H1 (cell line): ENCODE results near the gene NCOA1. TPM values are rescaled to one million over a fixed set of nuclear protein-coding genes. Genes with fewer than 3 reads are reported as not detected.

ENCODE experiments used
- CTCF ChIA-PET: fragments of 300-600 bp; sonication (Branson Sonifier 250); formaldehyde crosslinking; loops from one replicate; lab custom pipeline; 2021; ENCODE audit not compliant: partially characterized antibody; lab: Charles Lee
- POLR2A ChIA-PET: fragments of 300-600 bp; sonication (Branson Sonifier 250); formaldehyde crosslinking; loops from one replicate; lab custom pipeline; 2021; ENCODE audit warnings: inconsistent platforms; ENCODE audit not compliant: partially characterized antibody; lab: Charles Lee
- DNase-seq, 2 experiments: peaks; one replicate each; pipeline versions ENCODE4 v3.0.0 to v3.0.0-alpha.2; 2010 to 2022; ENCODE audit warnings: low spot score in 2 of 2, low read depth in 1 of 2, mixed read lengths in 1 of 2
- FAIRE-seq: peaks from 2 replicates; lab custom pipeline; 2011; peaks lifted over from hg19 to GRCh38; lab: Jason Lieb, UNC
- H2AFZ ChIP-seq: 2 replicates; pipeline ENCODE4 v1.8.1; 2012; ENCODE audit warnings: low read length, inconsistent platforms
- H2AK5ac ChIP-seq: 2 replicates; pipeline ENCODE4 v1.6.1; 2013; ENCODE audit warnings: low read depth, low read length
- H2BK120ac ChIP-seq: replicated peaks from 2 replicates; pipeline ENCODE3; 2013; ENCODE audit warnings: low read depth, low read length, inconsistent platforms
- H2BK12ac ChIP-seq: 2 replicates; pipeline ENCODE4 v1.6.1; 2013; ENCODE audit warnings: low read depth, low read length
- H2BK15ac ChIP-seq: 2 replicates; pipeline ENCODE4 v1.6.1; 2013; ENCODE audit warnings: low read length
- H2BK20ac ChIP-seq: 2 replicates; pipeline ENCODE4 v1.6.1; 2013; ENCODE audit warnings: low read length
- H2BK5ac ChIP-seq: 2 replicates; pipeline ENCODE4 v1.6.1; 2013; ENCODE audit warnings: low read depth, low read length
- H3K14ac ChIP-seq: 2 replicates; pipeline ENCODE4 v1.6.1; 2013; ENCODE audit warnings: inconsistent platforms; ENCODE audit not compliant: insufficient read length
- H3K18ac ChIP-seq: 2 replicates; pipeline ENCODE4 v1.6.1; 2013; ENCODE audit warnings: low read length; ENCODE audit errors: extremely low read depth
- H3K23ac ChIP-seq: 2 replicates; pipeline ENCODE4 v1.6.1; 2013; ENCODE audit warnings: inconsistent platforms; ENCODE audit not compliant: insufficient read length
- H3K23me2 ChIP-seq: 2 replicates; pipeline ENCODE4 v1.6.1; 2013; ENCODE audit warnings: low read depth, low read length
- H3K27ac ChIP-seq: 2 replicates; pipeline ENCODE4 v1.6.1; 2011; ENCODE audit warnings: low read depth, low read length, inconsistent platforms
- H3K27me3 ChIP-seq, 4 experiments: replicated peaks in 1 of 4; 1 replicate in 1 of 4; 2 replicates in 3 of 4; pipeline versions ENCODE4 v1.6.1 to v1.8.1; 2011 to 2013; ENCODE audit warnings: low read length in 3 of 4, mild to moderate bottlenecking in 3 of 4, inconsistent platforms in 2 of 4, mixed read lengths in 2 of 4, moderate library complexity in 1 of 4; ENCODE audit not compliant: control insufficient read depth in 3 of 4, insufficient read depth in 3 of 4; ENCODE audit errors: extremely low read depth in 1 of 4
- H3K36me3 ChIP-seq, 4 experiments: 2 replicates each; pipeline versions ENCODE4 v1.6.1 to v1.8.1; 2011 to 2013; ENCODE audit warnings: mild to moderate bottlenecking in 4 of 4, low read length in 3 of 4, moderate library complexity in 2 of 4, control low read depth in 1 of 4, inconsistent platforms in 1 of 4; ENCODE audit not compliant: insufficient read depth in 4 of 4, control insufficient read depth in 2 of 4
- H3K4ac ChIP-seq: replicated peaks from 2 replicates; pipeline ENCODE3; 2013; ENCODE audit warnings: low read length, low read depth, mixed read lengths, inconsistent platforms; ENCODE audit not compliant: insufficient read length
- H3K4me1 ChIP-seq, 4 experiments: replicated peaks in 1 of 4; 1 replicate in 1 of 4; 2 replicates in 3 of 4; pipeline versions ENCODE4 v1.6.1 to v1.8.1; 2011 to 2013; ENCODE audit warnings: low read length in 3 of 4, inconsistent platforms in 2 of 4, mixed read lengths in 1 of 4; ENCODE audit not compliant: insufficient read depth in 4 of 4, control insufficient read depth in 3 of 4
- H3K4me2 ChIP-seq, 2 experiments: 2 replicates each; pipeline versions ENCODE4 v1.6.1 to v1.8.1; 2011 to 2013; ENCODE audit warnings: low read depth in 2 of 2, low read length in 2 of 2, control low read depth in 1 of 2, inconsistent platforms in 1 of 2, mild to moderate bottlenecking in 1 of 2; ENCODE audit not compliant: insufficient read depth in 1 of 2
- H3K4me3 ChIP-seq, 4 experiments: fragments of 200-600, 300-600 bp in 1 of 4; sonication (generic), shearing (Covaris generic), sonication (Bioruptor Twin) in 1 of 4; 2 replicates each; pipeline versions ENCODE4 v1.5.1 to v1.8.1; 2011 to 2016; ENCODE audit warnings: low read length in 4 of 4, low read depth in 3 of 4, control low read depth in 2 of 4, inconsistent platforms in 2 of 4, mild to moderate bottlenecking in 2 of 4, mixed read lengths in 1 of 4, moderate library complexity in 1 of 4; ENCODE audit not compliant: insufficient read depth in 2 of 4; ENCODE audit errors: extremely low read depth in 1 of 4
- H3K56ac ChIP-seq: replicated peaks from 2 replicates; pipeline ENCODE3; 2013; ENCODE audit warnings: low read depth, mild to moderate bottlenecking, mixed read lengths, low read length, inconsistent platforms; ENCODE audit not compliant: insufficient read length
- H3K79me1 ChIP-seq: 2 replicates; pipeline ENCODE4 v1.6.1; 2013; ENCODE audit warnings: low read depth, low read length, control low read depth
- H3K79me2 ChIP-seq, 2 experiments: 2 replicates each; pipeline versions ENCODE4 v1.6.1 to v1.8.1; 2012 to 2013; ENCODE audit warnings: low read length in 2 of 2, mild to moderate bottlenecking in 2 of 2, inconsistent platforms in 1 of 2; ENCODE audit not compliant: insufficient read depth in 2 of 2, control insufficient read depth in 1 of 2
- H3K9ac ChIP-seq, 4 experiments: replicated peaks in 1 of 4; 1 replicate in 1 of 4; 2 replicates in 3 of 4; pipeline versions ENCODE4 v1.6.1 to v1.8.1; 2011 to 2013; ENCODE audit warnings: low read depth in 3 of 4, low read length in 3 of 4, control low read depth in 2 of 4, mild to moderate bottlenecking in 2 of 4, moderate library complexity in 2 of 4, inconsistent platforms in 1 of 4; ENCODE audit errors: extremely low read depth in 1 of 4
- H3K9me3 ChIP-seq, 2 experiments: 2 replicates each; pipeline versions ENCODE4 v1.6.1 to v1.8.1; 2012 to 2013; ENCODE audit warnings: mild to moderate bottlenecking in 2 of 2, moderate library complexity in 2 of 2, control low read depth in 1 of 2, inconsistent platforms in 1 of 2, low read depth in 1 of 2, low read length in 1 of 2, mixed read lengths in 1 of 2; ENCODE audit not compliant: insufficient read depth in 2 of 2
- H4K20me1 ChIP-seq, 2 experiments: replicated peaks in 1 of 2; 2 replicates each; pipeline versions ENCODE3 to v1.8.1; 2011 to 2013; ENCODE audit warnings: inconsistent platforms in 2 of 2, low read length in 2 of 2, mild to moderate bottlenecking in 1 of 2; ENCODE audit not compliant: insufficient read depth in 2 of 2, control insufficient read depth in 1 of 2
- H4K5ac ChIP-seq: 2 replicates; pipeline ENCODE4 v1.6.1; 2013; ENCODE audit warnings: low read length, low read depth, mixed read lengths, inconsistent platforms; ENCODE audit not compliant: insufficient read length
- H4K8ac ChIP-seq: 2 replicates; pipeline ENCODE4 v1.8.0; 2013; ENCODE audit warnings: mild to moderate bottlenecking, moderate library complexity, low read length, inconsistent platforms; ENCODE audit not compliant: insufficient read depth; ENCODE audit errors: extremely low read depth
- H4K91ac ChIP-seq: replicated peaks from 2 replicates; pipeline ENCODE3; 2013; ENCODE audit warnings: low read length, mixed read lengths, inconsistent platforms; ENCODE audit not compliant: insufficient read length
- CHD2 ChIP-seq: IDR thresholded peaks from 2 replicates; pipeline ENCODE4 v1.6.1; 2012; ENCODE audit warnings: low read length, improper control_type of control experiment
- E2F6 ChIP-seq: IDR thresholded peaks from 2 replicates; pipeline ENCODE4 v1.6.1; 2012; ENCODE audit warnings: inconsistent platforms
- MAX ChIP-seq: IDR thresholded peaks from 2 replicates; pipeline ENCODE4 v1.6.1; 2012; ENCODE audit warnings: inconsistent platforms
- NRF1 ChIP-seq: IDR thresholded peaks from 2 replicates; pipeline ENCODE4 v1.6.1; 2011; ENCODE audit warnings: mild to moderate bottlenecking, low read depth, low read length, improper control_type of control experiment
- POLR2A ChIP-seq, 2 experiments: IDR thresholded peaks; 1 replicate in 1 of 2; 2 replicates in 1 of 2; pipeline ENCODE4 v1.6.1; 2011; ENCODE audit warnings: low read depth in 2 of 2, low read length in 2 of 2, mild to moderate bottlenecking in 2 of 2; ENCODE audit errors: control extremely low read depth in 1 of 2
- RAD21 ChIP-seq, 2 experiments: IDR thresholded peaks in 1 of 2; conservative IDR thresholded peaks in 1 of 2; 2 replicates each; pipeline ENCODE4 v1.6.1; 2011; ENCODE audit warnings: low read depth in 2 of 2, low read length in 2 of 2, improper control_type of control experiment in 1 of 2, inconsistent platforms in 1 of 2, mild to moderate bottlenecking in 1 of 2, moderate library complexity in 1 of 2
- RFX5 ChIP-seq: IDR thresholded peaks from 2 replicates; pipeline ENCODE4 v1.6.1; 2011; ENCODE audit warnings: low read depth, low read length, improper control_type of control experiment, borderline replicate concordance
- RXRA ChIP-seq: IDR thresholded peaks from 2 replicates; pipeline ENCODE4 v1.6.1; 2011; ENCODE audit warnings: low read depth, mild to moderate bottlenecking, low read length, moderate library complexity; ENCODE audit not compliant: insufficient read depth
- SIRT6 ChIP-seq: IDR thresholded peaks from one replicate; pipeline ENCODE4 v1.7.1; 2012; ENCODE audit warnings: low read length, inconsistent platforms
- YY1 ChIP-seq: IDR thresholded peaks from 2 replicates; pipeline ENCODE4 v1.6.1; 2011; ENCODE audit warnings: low read depth, mild to moderate bottlenecking, low read length
- WGBS, 2 experiments: shearing (Covaris generic) in 1 of 2; methylation state at CpG; one replicate each; pipeline versions ENCODE4 v1.1.6 to v1.1.7; 2013 to 2015; ENCODE audit warnings: low lambda C conversion rate in 2 of 2, mixed read lengths in 2 of 2, inconsistent platforms in 1 of 2, low coverage in 1 of 2, missing lambda C conversion rate in 1 of 2; ENCODE audit not compliant: insufficient replicate concordance in 2 of 2, insufficient coverage in 1 of 2, insufficient read length in 1 of 2; ENCODE audit errors: extremely low coverage in 1 of 2, missing lambda C conversion rate in 1 of 2; 5-methylcytosine and 5-hydroxymethylcytosine counted together
- polyA plus RNA-seq, 7 experiments: library from polyadenylated mRNA; depleted of rRNA in 3 of 7; stranded (reverse) in 5 of 7; unstranded in 2 of 7; fragments of >200 nt in 5 of 7; fragments of 200-250 nt in 2 of 7; gene quantifications; 1 replicate in 5 of 7; 2 replicates in 1 of 7; 4 replicates in 1 of 7; pipeline versions ENCODE4 v1.2.1 to v1.2.3, GENCODE V29; 2011 to 2013; ENCODE audit warnings: missing spikeins in 2 of 7, mixed read lengths in 2 of 7
- total RNA-seq: library from RNA; stranded (reverse); fragmentation: NEBNext Ultra II Directional; extraction: Animal tissue kit (Norgen Biotek cat#: 25700); gene quantifications from 2 replicates; pipeline ENCODE4 v1.2.1, GENCODE V29; 2021

Gene NCOA1
- total and polyA plus RNA-seq, 2 of the 8 experiments (the other 6 are each of a cell fraction or from before 2014, with no cell fraction given): 12.8 to 17.9 TPM

- Histone ChIP-seq H3K23me2 (no peaks in the 10 kb centered on the region), H3K9me3 (no peaks in the 10 kb centered on the region), H4K91ac (no peak overlapping the region), H3K23ac (no peak overlapping the region), H3K4me1 (no peaks in the 10 kb centered on the region; a peak in 1 of 7 replicates), H3K56ac (no peak overlapping the region), H4K5ac (no peak overlapping the region), H2BK15ac (no peak overlapping the region), H3K18ac (no peak overlapping the region), H3K14ac (no peak overlapping the region), H2BK5ac (no peak overlapping the region), H4K20me1 (no peaks in the 10 kb centered on the region), H3K4me2 (no peak overlapping the region), H3K36me3 (no peaks in the 10 kb centered on the region), H2BK120ac (no peak overlapping the region), H2AK5ac (no peak overlapping the region), H3K27me3 (no peaks in the 10 kb centered on the region), H3K9ac (no peak overlapping the region), H3K79me1 (no peaks in the 10 kb centered on the region), H3K79me2 (no peaks in the 10 kb centered on the region), H3K27ac (no peak overlapping the region), H3K4me3 (no peak overlapping the region), H4K8ac (no peak overlapping the region), H2BK20ac (no peak overlapping the region), H2AFZ (no peak overlapping the region), H2BK12ac (no peak overlapping the region), H3K4ac (no peak overlapping the region)
- 77% methylated on average over 3 of the region's 3 CpGs; no CpG with 5 or more reads in 1 of the 2 experiments for WGBS, 2 experiments
- POLR2A ChIA-PET: interaction anchor here (0.6 kb wide), 1 partner anchor 77 kb away, joined by 3 read pairs; no protein-coding TSS in a partner anchor
- FAIRE-seq (no peak), DNase-seq (no peak)
- no peak for TF ChIP-seq POLR2A (IDR thresholded peaks at IDR 0.05; ENCODE audit: control extremely low read depth in 1 of 2, low read depth in 2 of 2, low read length in 2 of 2)
- no peak for TF ChIP-seq YY1
- TF ChIP-seq RFX5: no peak
- TF ChIP-seq CHD2: no peak
- TF ChIP-seq SIRT6: no peak
- no peak for TF ChIP-seq NRF1
- no peak for TF ChIP-seq MAX
- no peak for TF ChIP-seq RXRA
- no peak for TF ChIP-seq E2F6
- no peak for TF ChIP-seq RAD21 (IDR thresholded peaks at IDR 0.05 in 1 of 2, conservative IDR thresholded peaks at IDR 0.05 in 1 of 2; ENCODE audit: low read depth in 2 of 2, low read length in 2 of 2)
- CTCF ChIA-PET: no interaction called here
Measured at GRCh38 chr2:24652265-24653182, 161.5 kb downstream of the NCOA1 start.
